GM21515 (cell line): Measurements from ENCODE around the gene MARS1.
"Not testable (repeated sequence)": the region's sequence is repeated elsewhere in the genome, so short reads cannot be mapped to it uniquely, and the experiment has no call there.

Source experiments
- ATAC-seq: cut with Tn5 transposase; IDR thresholded peaks from one replicate; pipeline ENCODE4 v1.9.1; 2021; ENCODE audit not compliant: unreplicated experiment

MARS1 gene

DNA sequence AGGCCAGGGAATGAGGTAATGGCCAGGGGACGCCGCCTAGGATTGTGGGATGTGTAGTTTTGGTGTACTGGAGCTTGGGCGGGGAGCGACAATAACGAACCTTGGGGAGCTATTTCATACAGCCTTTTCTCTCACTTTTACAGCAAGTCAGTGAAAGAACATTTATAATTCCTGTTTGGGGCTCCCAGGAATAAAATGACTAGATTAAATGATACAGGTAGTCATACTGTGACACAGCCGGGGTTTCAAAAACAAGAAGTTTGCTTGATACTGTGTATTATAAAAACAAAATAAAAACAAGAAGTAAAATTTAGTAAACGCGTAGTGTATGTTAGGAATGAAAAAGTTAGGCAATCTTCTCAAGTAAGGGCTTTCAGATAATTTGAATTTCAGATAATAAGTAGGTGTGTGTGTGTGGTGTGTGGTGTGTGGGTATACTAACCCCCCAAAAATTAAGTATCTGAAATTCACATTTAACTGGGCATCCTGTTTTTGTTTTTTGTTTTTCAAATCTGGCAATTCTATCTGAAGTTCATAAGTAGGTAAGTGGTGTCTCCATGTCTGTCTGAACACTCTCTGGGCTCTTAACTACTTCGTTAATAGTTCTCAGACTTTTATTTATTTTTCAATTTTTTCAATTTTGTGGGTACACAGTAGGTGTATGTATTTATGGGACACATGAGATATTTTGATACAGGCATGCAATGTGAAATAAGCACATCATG, 59.6 kb downstream of the MARS1 start:
- ATAC-seq: no peak

DNA sequence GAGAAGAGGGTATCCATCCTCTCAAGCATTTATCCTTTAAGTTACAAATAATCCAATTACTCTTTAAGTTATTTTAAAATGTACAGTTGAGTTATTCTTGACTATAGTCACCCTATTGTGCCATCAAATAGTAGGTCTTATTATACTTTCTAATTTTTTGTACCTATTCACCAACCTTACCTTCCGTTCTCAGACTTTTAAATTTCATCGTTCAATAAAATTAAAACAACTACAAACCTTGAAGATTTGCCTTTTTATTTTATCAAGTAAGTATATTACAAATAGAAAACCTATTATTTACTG, 60.1 kb downstream of the MARS1 start:
- ATAC-seq: no peak

DNA sequence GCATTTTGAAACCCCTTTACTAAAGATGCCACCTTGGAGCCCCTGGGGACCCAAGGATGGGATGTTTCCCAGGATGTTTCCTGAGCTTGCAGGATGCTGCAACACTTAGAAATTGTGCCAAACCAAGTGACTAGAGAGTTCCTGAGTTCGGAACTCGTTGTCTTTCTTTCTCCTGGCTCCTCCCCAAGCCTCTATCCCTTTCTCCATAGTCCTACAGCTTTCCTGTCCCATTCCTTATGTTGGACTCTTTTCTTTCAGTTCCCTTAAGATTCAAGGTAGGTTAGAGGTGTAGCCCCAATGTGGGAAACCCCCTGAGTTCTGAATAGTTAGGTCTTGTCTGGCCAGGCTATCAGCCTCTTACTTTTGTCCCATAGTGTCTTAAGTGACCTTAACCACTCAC, 60.6 kb downstream of the MARS1 start:
- no peak for ATAC-seq

DNA sequence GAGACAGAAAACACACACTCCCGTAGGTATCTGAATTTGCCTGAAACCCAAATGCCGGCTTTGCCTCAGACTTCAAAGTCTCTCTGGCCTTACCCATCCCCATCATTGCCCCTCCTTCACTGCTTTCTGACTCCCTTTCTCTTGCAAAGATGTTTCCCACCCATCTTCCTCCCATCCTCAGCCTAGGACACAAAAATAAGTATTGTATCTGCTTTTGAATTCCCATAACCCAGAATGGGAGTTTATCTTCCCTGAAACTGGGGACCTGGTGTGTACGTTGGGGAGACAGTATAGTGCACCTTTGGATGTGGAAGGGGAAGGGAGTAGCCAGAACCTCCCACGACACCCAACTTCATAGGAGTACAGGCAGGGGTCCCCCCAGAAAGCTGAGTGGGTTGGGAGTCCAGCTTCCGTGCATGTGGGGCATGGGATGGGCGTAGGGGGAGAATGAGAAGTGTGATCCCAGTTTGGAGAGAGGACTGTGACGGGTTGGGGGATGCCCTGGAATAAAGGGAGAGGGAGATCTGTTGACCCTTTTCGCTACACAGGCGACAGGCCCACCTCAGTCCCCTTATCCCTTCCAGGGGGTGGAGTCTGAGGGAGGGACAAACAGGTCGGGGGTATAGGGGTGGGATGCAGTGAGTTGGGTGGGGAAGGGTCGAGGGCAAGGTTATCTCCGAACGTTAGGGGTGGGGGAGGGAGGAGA, 61.5 kb downstream of the MARS1 start:
- no peak for ATAC-seq

DNA sequence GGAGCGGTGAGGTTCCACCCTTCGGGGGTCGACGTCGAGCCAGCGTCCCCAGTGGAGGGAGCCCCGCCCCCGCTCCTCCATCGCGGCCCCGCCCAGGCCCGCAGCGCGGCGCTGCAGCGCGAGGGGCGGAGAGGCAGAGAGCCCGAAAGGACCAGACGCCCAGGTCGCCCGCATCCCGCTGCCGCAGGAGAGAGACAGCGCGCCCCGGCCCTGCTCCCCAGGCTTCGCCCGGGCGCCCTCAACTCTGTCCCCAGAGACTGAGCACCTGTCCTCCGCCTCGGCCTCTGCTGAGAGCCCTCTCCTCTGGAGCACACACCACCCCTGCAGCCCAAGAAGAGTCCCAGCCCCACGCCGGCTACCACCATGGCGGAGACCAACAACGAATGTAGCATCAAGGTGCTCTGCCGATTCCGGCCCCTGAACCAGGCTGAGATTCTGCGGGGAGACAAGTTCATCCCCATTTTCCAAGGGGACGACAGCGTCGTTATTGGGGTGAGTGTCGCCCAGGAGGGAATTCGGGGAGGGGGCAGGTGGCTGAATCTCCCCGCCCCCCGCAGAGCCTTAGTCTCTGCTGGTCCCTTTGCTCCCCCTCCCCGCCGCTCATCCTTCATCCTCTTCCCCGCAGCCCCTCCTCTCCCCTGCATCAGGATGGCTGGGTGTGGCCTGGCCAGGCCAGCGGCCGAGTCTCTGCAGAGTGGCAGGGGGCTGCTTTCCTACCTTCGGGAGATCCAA, 62.2 kb downstream of the MARS1 start, which contains the start of gene KIF5A:
KIF5A (plus strand) TSS at position 136 of the 732 bp plus-strand sequence; CDS start at position 364, 228 bp downstream.
- no peak for ATAC-seq

DNA sequence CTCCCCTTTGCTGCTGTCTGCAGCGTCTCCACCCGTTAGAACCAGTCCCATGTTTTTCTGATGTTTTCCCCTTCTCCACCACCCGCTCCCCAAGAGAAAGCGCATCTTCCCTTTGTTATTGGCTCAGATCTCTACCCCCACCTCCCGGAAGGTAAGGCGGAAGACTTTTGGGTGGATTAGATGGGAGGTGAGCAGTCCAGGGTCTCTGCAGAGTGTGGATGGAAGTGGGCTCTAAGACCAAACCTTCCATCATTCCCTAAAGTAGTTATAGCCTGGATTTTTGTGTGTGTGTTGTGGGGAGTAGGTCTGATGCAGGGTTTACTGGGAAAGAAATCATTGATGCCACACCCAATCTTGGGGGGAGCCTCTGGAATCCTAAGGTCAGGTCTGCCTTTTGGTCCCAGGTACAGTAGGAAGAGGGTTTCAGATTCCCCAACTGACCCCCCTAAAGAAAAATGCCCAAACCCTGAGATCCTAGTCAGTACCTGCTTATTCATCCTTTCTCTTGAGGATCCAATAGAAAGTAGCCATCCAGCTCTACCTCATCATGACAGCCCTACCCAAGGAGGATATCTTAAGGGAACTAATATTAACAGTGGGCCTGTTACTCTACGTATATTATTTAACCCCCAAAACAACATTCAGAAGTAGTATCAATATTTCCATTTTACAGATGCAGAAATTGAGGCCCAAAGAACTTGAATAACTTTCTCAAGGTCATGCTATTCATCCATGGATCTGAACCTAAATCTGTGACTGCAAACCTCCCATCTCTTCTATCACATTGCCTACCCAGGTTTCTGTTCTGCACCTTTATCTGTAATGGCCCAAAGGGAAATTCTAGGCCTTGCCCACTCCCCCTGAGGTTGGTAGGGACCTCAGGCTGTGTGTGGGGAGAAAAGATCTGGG, 63.0 kb downstream of the MARS1 start:
- ATAC-seq: no peak

DNA sequence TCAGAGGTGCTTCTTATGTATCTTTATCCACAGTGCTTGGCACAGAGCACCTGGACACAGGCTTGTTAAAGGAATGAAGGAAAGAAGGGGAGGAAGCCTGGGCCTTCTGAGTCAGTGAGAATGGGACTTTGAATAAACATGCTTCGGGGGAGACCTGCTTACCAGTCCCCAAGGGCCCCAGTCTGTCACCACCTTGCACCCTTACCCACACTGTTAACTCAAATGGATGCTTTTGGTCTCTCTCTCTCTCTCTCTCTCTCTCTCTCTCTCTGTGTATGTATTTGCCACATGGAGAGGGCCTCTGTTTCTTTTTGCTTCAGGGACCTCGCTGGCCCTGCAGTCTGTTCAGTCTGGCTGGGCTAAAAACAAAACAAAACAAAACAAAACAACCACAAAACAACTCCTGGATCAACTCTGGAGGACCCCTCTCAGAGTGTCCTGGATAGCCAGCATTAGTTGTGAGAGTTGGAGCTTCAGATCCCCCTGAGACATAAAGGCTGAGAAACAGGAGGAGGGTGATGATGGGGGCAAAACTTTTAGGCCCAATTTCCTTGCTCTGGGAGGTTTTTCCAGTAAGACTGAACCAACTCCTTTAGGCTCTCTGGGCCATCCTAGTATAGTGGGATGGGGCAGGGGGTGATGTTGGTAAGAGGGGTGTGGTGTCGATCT, 63.9 kb downstream of the MARS1 start:
- ATAC-seq: no peak

DNA sequence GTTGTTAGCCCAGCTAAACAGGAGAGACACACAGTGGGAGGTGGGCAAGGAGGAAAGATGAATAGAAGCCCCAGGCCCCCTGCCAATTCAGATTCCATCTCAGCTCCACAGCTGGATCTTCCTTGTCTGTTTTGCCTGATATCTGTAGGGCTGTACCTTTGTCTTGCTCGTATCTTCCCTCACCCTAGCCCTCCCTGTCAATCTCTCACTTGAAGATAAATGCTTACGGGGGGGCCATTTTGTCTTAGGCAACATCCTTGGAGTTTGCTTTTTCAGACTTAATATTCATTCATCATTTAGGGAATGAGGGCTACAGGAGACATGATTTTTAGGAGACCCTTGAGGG, 64.4 kb downstream of the MARS1 start:
- ATAC-seq: no peak

DNA sequence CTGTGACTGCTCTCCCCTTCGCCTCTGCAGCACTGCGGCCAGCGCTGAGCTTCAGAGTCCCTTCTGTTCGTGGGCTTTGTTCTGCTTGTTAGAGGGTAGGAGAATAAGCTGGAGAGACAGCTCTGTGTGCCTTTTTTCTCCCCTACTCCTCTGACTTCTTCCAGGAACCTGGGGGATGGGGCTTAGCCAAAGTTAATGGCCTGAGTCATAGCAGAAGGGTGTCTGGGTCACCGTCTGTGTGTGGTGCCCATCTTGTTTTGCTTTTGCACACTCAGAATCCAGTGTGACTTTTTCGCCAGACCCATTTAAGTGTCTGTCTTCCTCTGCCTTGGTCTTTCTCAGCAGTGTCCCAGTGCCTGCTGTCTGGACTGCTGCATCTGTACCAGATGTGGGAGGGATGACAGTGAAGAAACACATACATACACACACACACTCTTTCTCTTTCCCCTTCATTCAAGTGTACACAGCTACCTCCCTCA, 65.0 kb downstream of the MARS1 start:
- ATAC-seq: no peak

DNA sequence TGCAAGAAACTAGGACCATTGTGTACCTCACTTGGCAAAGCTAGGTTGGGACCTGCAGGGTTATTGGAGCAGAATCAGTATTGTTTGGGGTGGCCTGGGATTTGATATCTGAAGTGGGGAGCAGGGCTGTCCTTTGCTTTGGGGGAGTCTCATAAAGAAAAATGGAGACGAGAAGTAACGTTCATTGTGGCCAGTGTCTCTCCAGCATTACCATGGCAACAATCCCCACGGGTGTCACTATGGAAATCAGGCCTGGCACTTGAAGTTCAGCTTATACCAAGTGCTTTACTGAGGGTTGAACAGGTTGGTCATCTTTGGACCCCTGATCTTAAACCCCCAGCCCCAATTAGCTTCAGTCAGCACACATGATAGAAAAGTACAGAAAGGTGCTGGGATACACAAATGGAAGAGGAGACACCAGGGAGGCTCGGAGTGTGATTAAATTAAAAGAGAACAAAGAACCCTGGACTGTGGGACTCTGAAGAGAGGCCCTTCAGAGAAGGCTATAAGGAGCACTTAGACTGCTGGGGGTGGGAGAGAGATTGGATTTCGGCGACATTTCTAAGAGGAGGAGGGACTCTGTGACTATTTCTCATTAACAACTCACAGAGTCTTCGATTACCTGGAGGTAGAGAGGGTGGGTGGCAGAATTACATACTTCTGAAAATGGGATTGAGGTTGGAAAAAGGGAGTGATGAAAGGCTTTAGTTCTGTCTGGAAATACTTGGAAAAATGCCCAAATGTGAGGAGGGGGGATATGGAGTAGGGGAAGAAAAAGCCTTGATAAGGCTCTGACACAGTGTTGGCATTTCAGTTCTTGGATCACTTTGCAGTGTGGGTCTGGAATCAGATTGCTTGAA, 65.7 kb downstream of the MARS1 start:
- ATAC-seq: no peak

DNA sequence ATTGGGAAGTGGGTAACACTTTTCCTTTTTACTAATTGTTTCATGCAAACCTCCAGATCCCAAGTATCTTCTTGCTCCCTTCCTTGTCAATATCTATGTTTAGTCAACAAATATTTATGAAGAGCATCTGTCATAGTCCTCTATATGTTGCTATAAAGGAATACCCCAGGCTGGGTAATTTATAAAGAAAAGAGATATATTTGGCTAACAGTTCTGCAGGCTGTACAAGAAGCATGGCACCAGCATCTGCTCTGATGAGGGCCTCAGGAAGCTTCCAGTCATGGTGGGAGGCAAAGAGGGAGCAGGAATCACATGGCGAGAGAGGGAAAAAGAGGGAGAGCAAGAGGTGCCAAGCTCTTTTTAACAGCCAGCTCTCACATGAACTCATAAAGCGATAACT, 66.6 kb downstream of the MARS1 start:
- ATAC-seq: no peak

DNA sequence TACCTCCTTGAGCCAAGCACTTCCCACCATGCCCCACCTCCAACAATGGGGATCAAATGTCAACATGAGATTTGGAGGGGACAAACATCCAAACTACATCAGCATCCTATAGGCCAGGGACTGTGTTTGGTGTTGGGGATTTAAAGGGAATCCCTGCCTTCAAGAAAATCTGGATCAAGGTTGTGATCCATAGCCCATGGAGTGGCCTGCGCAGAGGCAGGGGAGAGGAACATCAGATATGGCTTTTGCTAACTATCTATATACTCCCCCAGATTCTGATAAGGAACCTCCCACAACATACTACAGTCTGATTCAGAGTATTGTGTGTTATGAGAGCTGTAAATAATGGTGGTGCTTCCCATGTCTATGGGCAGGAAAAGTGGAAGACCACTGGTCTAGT, 67.0 kb downstream of the MARS1 start:
- no peak for ATAC-seq

DNA sequence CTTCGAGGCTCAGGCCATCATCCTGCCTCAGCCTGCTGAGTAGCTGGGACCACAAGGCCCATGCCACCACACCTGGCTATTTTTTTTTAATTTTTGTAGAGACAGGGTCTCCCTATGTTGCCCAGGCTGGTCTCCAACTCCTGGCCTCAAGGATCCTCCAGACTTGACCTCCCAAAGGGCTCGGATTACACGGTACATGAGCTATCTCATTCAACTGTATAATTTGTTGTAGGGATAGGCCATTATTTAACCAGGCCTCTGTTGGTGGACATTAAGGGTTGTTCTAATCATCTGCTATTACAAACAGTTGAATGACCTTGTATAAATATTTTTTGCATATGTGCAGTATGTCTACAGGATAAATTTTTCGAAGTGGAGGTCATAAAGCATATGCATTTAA, 71.0 kb downstream of the MARS1 start:
- ATAC-seq: no peak

DNA sequence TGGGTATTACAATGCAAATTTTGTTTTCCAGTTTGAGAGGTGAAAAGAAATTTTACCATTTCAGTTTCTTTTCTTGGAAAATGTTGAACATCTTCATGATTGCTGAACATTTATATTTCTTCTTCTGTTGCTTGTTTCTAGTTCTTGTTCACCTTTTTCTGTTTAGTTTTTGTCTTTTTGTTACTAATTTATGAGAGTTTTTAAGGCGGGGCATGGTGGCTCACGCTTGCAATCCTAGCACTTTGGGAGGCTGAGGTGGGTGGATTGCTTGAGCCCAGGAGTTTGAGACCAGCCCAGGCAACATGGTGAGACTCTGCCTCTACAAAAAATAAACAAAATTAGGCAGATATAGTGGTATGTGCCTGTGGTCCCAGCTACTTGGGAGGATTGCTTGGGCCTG, 72.6 kb downstream of the MARS1 start:
- no peak for ATAC-seq

DNA sequence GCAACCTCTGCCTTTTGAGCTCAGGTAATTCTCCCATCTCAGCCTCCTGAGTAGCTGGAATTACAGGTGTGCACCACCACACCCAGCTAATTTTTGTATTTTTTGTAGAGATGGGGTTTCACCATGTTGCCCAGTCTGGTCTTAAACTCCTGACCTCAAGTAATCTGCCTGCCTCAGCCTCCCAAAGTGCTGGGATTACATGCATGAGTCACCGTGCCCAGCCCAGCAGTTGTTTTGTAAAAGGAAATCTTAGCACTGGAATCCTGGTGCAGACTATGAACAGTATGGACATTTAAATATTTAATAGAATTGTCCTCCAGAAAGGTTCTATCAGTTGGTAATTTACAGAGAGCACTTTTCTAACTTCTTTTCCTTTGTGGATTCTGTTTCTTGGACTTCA, 73.2 kb downstream of the MARS1 start:
- ATAC-seq: not testable (repeated sequence)

DNA sequence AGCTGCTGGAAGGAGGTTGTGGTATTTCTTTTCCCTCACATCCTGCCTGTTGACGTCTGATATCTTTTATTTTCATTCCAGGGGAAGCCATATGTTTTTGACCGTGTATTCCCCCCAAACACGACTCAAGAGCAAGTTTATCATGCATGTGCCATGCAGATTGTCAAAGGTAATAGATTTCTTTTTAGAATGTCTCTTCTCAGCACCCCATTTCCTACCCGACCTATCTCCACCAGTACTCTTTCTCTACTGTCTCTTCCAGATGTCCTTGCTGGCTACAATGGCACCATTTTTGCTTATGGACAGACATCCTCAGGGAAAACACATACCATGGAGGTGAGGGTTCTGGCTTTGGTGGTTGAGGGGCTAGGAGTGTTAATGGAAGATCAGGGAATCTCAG, 75.5 kb downstream of the MARS1 start:
- ATAC-seq: no peak

DNA sequence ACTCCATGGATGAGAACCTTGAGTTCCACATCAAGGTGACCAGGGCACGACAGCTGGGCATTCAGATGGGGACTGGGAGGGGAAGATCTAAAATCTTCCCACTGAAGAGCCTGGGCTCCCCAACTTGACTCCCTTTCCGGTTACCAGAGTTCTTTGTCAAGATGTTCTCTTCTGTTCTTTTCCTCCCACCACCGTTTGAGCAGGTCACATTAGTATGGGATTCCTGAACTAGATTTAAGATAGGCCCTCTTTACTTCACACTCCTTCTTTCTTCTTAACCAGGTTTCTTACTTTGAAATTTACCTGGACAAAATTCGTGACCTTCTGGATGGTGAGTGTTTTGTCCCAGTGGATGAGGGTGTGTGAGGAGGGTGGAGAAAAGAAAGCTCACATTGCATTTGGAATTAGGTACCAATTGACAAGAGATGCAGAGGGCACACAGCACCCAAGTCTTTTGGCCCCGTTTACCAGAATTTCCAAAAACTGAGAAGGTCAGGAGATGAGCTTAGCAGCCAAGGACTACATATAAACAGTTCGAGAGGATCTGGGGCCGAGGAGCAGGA, 76.4 kb downstream of the MARS1 start:
- ATAC-seq: no peak
